ENCODE data around the gene TUBA4B. TPM values are rescaled to one million over a fixed set of nuclear protein-coding genes. Genes with fewer than 3 reads are reported as not detected.

TUBA4B gene
- polyA plus RNA-seq, 3 donors, result not detected

GRCh38 chr2:219252084-219252483, 959 bp upstream of the TUBA4B start:
- H3K36me3 Mint-ChIP-seq, result peaks cover 28 to 43% of the 10 kb centered on the region in 2 donors
- H3K27me3 Mint-ChIP-seq (ENCODE audit: low read depth in 3 of 3), result peaks cover 0 to 3% (median 0%) of the 10 kb centered on the region in 3 donors
- H2AFZ ChIP-seq (ENCODE audit: insufficient read depth, low read depth, low read length, poor library complexity, severe bottlenecking), result no peak overlapping the region
- H4K20me1 ChIP-seq (ENCODE audit: insufficient read depth, low read length), result peaks cover 30% of the 10 kb centered on the region
- peaks cover 19 to 35% of the 10 kb centered on the region in 2 donors for H3K36me3 ChIP-seq (replicated peaks in 1 of 2; ENCODE audit: control insufficient read depth in 1 of 2, insufficient read depth in 2 of 2, low read length in 2 of 2)
- H3K4me3 Mint-ChIP-seq, result peak overlapping the region; percentile 90 to 96
- H3K9ac ChIP-seq (ENCODE audit: insufficient read depth, low read length, poor library complexity, severe bottlenecking), result peak overlapping the region; percentile 84
- TF ChIP-seq CTCF (IDR thresholded peaks at IDR 0.05), result no peak
- peak overlapping the region; percentile 88 to 96 (median 88) for H3K4me3 ChIP-seq (replicated peaks in 1 of 3; ENCODE audit: low read depth in 2 of 3, low read length in 3 of 3)
- H3K79me2 ChIP-seq (ENCODE audit: insufficient read depth, low read length), result peaks cover 71% of the 10 kb centered on the region
- peaks cover 66% of the 10 kb centered on the region for H3K4me1 Mint-ChIP-seq
- no peaks in the 10 kb centered on the region for H3K9me3 Mint-ChIP-seq
- peak overlapping the region; percentile 88 to 95 (median 93) for H3K27ac Mint-ChIP-seq
- H3K27ac ChIP-seq (ENCODE audit: low read depth in 1 of 2, low read length in 2 of 2), result peak overlapping the region; percentile 80 to 90
- whole genome bisulfite sequencing (ENCODE audit: insufficient coverage), result no CpG with 5 or more reads among the region's 5 CpGs
- peak overlapping the region; percentile 95 for H3K4me2 ChIP-seq (replicated peaks; ENCODE audit: extremely low read depth, low read length, poor library complexity, severe bottlenecking)
- H3K9me3 ChIP-seq (replicated peaks in 1 of 2; ENCODE audit: control insufficient read depth in 1 of 2, insufficient read depth in 1 of 2, low read length in 2 of 2), result no peaks in the 10 kb centered on the region
- no peaks in the 10 kb centered on the region for H3K27me3 ChIP-seq (ENCODE audit: control insufficient read depth in 2 of 2, insufficient read depth in 2 of 2, low read length in 2 of 2)
- DNase-seq, result peak in 1 of 3 donors; percentile 12
- intact Hi-C loops (cut with micrococcal nuclease), result loop anchor here (5.0 kb wide), 2 partner anchors 35 to 75 kb away; partner anchors contain the start of genes ABCB6 (in 2 of the 2), CNPPD1 (in 1 of the 2) and RETREG2 (in 1 of the 2)
- H3K4me1 ChIP-seq (ENCODE audit: control insufficient read depth in 1 of 2, insufficient read depth in 2 of 2, low read length in 2 of 2), result peaks cover 66 to 77% of the 10 kb centered on the region in 2 donors

GRCh38 chr2:219252570-219252899, 508 bp upstream of the TUBA4B start:
- Histone ChIP-seq H3K4me1 (ENCODE audit: control insufficient read depth in 1 of 2, insufficient read depth in 2 of 2, low read length in 2 of 2) (peaks cover 61 to 73% of the 10 kb centered on the region in 2 donors), H4K20me1 (ENCODE audit: insufficient read depth, low read length) (peaks cover 30% of the 10 kb centered on the region), H3K79me2 (ENCODE audit: insufficient read depth, low read length) (peaks cover 66% of the 10 kb centered on the region), H3K27me3 (ENCODE audit: control insufficient read depth in 2 of 2, insufficient read depth in 2 of 2, low read length in 2 of 2) (no peaks in the 10 kb centered on the region), H2AFZ (ENCODE audit: insufficient read depth, low read depth, low read length, poor library complexity, severe bottlenecking) (peak overlapping the region; percentile 27), H3K4me3 (replicated peaks in 1 of 3; ENCODE audit: low read depth in 2 of 3, low read length in 3 of 3) (peak overlapping the region; percentile 88 to 96 (median 88)), H3K9ac (ENCODE audit: insufficient read depth, low read length, poor library complexity, severe bottlenecking) (peak overlapping the region; percentile 84), H3K27ac (ENCODE audit: low read depth in 1 of 2, low read length in 2 of 2) (peak overlapping the region; percentile 80 to 90), H3K9me3 (replicated peaks in 1 of 2; ENCODE audit: control insufficient read depth in 1 of 2, insufficient read depth in 1 of 2, low read length in 2 of 2) (no peaks in the 10 kb centered on the region), H3K4me2 (replicated peaks; ENCODE audit: extremely low read depth, low read length, poor library complexity, severe bottlenecking) (peak overlapping the region; percentile 95), H3K36me3 (replicated peaks in 1 of 2; ENCODE audit: control insufficient read depth in 1 of 2, insufficient read depth in 2 of 2, low read length in 2 of 2) (peaks cover 19 to 30% of the 10 kb centered on the region in 2 donors)
- 4% methylated on average over 9 of the region's 9 CpGs for WGBS (ENCODE audit: insufficient coverage)
- Mint-ChIP-seq H3K27me3 (ENCODE audit: low read depth in 3 of 3) (peaks cover 0 to 3% (median 0%) of the 10 kb centered on the region in 3 donors), H3K4me3 (peak overlapping the region; percentile 90 to 96), H3K36me3 (peaks cover 28 to 39% of the 10 kb centered on the region in 2 donors), H3K9me3 (no peaks in the 10 kb centered on the region), H3K27ac (peak overlapping the region; percentile 88 to 95 (median 90)), H3K4me1 (peaks cover 61% of the 10 kb centered on the region)
- intact Hi-C loops (cut with micrococcal nuclease), result loop anchor here (5.0 kb wide), 2 partner anchors 35 to 75 kb away; partner anchors contain the start of genes ABCB6 (in 2 of the 2), CNPPD1 (in 1 of the 2) and RETREG2 (in 1 of the 2)
- no peak for DNase-seq
- no peak for TF ChIP-seq CTCF (IDR thresholded peaks at IDR 0.05)
